HG03442 (cell line): Measurements from ENCODE around the gene AMBRA1.

Source experiments
- ATAC-seq: cut with Tn5 transposase; IDR thresholded peaks from one replicate; pipeline ENCODE4 v1.9.1; 2021; ENCODE audit warnings: mild to moderate bottlenecking, moderate library complexity; ENCODE audit not compliant: unreplicated experiment

The AMBRA1 gene

DNA sequence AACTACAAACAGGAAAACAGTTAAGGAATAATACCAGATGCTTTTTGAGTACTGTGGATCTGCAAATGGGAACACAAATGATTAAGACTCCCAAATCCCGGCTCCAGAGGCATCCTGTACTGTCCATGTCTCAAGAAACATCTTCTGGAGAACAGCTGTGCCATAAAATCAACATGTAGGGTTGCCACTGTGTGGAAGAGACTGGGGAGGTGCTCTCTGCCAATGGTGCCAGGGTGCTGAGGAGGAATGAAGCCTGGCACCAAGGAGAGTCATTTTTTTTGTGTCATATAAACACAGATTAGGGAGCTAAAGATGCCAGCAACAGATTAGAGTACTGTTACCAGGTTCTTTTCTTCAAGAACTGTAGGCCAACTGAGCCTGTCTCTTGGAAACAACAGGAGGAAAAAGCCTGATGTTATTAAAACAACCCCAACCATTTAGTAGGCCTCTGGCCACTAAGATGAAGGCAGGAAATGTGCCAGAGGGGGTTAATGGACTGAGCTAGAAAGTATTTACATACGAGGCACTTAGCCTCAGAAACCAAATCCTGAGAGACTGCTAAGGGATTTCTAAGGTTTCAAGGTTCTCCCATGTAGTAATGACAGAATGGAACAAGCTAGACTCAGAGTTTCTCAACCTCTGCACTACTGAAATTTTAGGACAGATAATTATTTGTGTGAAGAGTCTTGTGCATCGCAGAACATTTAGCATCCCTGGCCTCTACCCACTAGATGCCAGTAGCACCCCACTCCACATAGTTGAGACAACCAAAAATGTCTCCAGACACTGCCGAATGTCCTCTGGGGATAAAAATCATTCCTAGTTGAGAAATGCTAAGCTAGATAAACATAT is 147.7 kb downstream of the AMBRA1 start:
- ATAC-seq: no peak

DNA sequence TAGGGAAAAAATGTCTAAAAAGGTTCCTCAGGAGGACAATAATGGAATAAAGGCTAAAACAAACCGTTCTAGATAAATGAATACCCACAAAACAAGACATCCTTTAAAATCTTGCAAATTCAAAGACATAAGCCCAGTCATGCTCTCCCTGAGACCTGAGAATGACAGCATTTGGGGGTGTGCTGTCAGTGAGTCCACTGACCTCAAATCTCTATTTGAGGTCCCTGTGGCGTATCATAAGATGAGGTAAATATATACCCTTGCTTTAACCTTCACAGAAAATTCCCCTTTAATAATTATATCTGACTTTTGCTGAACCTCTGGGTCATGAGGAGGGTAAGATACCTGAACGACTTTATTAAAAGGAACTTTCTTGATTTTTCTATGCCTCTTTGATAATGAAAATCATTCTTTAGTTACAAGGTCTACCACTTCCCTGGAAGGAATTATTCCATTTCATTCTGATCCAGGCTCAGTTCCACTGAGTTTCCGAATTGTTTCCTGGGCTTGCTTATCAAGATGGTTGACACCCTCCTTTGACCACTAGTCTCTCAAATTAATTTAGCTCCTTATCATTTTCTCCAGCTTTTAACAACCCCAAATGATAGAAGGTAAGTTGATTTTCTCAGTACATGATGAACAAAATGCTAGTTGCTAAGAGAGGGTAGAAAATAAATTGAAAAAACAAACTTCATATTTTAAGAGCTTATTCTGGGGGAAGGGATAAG is 148.5 kb downstream of the AMBRA1 start:
- no peak for ATAC-seq

- ATAC-seq: no peak
These were observed 149.5 kb downstream of the AMBRA1 start for GRCh38 chr11:46444305-46444704.

DNA sequence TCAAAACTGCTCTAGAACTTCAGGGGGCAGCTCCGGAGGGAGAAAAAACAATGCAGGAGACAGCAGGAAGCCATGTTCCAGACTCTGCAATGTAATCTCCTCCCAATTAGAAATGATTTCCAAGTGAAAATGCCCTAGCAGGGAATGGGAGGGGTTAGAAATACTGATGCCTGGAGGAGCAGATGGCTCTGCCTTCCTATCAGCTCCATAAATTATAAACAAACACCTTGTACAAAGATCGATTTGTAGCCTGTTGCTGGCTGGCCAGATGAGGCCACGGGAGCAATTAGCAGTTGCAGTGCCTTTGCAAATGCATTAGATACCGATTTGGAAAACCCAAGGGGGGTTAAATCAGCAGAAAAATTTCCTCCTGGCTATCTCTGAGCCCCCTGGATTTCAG is 155.6 kb downstream of the AMBRA1 start:
- no peak for ATAC-seq

GRCh38 chr11:46437122-46437689 is 156.6 kb downstream of the AMBRA1 start:
- ATAC-seq: no peak

DNA sequence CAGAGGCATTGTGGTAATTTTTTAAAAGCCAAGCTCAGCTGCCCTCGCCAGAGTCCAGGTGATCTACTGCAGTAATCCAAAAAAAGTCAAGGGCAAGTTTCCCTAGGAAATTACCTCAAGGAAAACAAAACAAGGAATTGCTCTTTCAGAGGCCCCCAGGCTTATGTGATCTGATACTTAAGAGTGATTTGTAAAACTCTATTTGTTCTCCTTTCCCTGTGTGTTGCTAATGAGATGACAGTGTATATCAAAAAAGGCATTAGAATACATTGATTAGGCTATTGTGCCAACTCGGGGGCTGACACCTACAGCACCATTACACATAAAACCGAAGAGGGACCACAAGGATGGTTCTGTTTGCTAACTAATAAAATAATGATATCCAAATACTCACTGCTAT is 157.7 kb downstream of the AMBRA1 start:
- no peak for ATAC-seq

- no peak for ATAC-seq
These were observed 158.1 kb downstream of the AMBRA1 start for GRCh38 chr11:46435679-46436078.

DNA sequence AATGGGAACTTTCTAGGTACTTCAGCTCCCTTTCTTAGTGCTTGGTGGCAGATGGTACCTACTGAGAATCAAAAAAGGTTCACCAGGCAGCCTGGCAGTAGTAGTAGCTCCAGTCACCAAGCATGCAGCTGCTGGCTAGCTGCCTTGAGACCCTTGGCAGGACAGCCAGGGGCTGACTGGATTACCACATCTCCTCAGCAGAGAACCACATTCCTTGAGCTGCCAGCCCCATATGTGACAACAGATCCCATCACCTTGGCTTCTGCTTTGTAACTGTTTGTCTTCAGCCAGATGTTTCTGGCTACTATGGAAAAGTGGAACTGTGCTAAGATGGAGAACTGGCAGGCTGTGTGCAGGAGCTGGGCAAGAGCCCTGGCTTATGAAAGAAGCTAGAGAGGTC is 162.6 kb downstream of the AMBRA1 start:
- no peak for ATAC-seq

- no peak for ATAC-seq
These were observed 164.1 kb downstream of the AMBRA1 start for GRCh38 chr11:46429717-46430116.

- no peak for ATAC-seq
These were observed 166.5 kb downstream of the AMBRA1 start for GRCh38 chr11:46427364-46427763.

- no peak for ATAC-seq
These were observed 167.4 kb downstream of the AMBRA1 start for GRCh38 chr11:46426233-46426991.

DNA sequence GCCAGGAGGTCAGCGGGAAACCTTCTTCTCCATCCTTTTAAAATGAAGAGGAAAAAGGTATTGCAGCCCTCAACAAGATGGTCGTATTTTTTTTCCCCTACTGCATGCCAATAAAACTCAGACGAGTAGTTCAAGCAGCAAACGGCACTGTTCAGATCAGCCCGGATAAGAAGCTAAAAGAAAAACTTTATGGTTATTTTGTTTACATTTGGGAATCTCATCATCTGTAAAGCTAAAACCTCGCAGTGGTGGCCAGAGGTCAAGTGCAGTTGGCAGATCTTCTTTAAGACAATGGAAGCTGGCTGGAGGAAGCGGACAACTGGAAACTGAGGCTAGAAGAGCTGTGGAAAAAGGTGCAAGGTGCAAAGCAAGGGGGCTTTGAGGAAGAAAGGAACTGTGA is 171.2 kb downstream of the AMBRA1 start:
- no peak for ATAC-seq

- no peak for ATAC-seq
These were observed 172.5 kb downstream of the AMBRA1 start for GRCh38 chr11:46421257-46421880.

DNA sequence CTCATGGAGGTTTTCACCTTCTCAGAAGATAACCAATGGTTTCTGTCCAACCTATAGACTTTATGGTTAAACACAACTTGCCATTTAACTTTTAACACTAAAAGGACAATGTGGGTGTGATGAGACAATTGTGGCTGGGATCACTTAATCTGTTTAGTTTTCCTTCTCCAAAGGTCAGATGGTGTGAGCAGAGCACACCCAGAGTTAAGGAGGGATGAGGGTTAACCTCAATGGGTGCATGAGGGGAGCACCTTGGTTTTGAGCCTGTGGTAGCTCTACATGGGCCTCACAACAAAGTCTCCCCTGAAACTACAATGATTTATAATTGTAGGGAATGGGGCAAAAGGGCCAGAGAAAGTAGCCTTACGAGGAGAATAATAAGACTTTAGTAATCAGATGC is 173.3 kb downstream of the AMBRA1 start:
- no peak for ATAC-seq

- no peak for ATAC-seq
These were observed 175.1 kb downstream of the AMBRA1 start for GRCh38 chr11:46418751-46419150.

DNA sequence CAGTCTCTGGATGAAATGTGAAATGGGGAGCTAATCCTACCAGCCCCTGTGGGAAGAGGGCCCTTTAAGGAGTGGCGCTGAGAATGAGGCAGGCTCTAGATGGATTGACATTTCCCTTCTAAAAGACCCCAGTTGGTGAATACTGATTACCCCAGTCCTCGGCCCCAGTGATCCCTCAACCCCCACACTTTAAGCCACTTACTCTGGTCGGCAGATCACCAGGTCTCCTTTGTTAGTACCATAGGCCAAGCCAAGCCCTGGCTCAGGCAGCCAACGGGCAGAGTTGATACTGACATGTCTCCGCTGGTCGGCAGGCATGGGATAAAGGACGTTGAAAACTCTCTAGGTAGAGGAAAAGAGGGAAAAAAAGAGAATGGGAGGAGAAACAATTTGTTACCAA is 176.1 kb downstream of the AMBRA1 start:
- no peak for ATAC-seq

- ATAC-seq: no peak
These were observed 178.9 kb downstream of the AMBRA1 start for GRCh38 chr11:46414879-46415278.

- ATAC-seq: no peak
These were observed 179.4 kb downstream of the AMBRA1 start for GRCh38 chr11:46414466-46414796.

DNA sequence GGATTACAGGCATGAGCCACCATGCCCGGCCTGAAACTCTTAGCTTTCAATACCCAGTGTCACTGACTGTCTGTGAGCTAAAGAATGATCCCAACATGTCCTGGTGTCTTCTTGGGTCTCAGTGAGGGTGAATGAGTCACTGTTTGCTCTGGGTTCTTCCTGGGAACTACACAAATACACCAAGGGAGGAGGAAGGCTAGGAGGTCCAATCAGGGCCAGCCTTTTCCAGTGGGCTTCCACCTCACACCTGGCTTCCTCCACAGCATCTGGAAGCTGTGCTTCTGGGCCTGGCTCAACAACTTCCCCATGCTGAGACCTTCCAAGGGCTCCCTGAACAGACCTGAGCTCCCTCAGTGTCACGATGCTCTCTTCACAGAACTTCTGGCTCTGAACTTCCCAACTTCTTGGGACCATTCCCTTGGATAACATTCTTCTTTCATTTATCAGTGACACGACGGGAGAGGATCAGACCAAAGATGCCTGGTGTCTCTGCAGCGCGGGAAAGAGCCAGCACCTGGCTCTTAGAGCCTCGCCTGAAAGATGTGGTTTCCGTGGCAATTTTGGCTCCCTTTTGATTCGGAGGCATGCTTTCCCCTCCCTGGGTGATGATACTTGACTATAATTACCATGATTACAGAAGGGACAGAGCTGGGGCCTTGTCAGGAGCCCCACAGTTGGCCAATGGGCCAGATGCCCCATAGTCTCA is 179.9 kb downstream of the AMBRA1 start:
- no peak for ATAC-seq

DNA sequence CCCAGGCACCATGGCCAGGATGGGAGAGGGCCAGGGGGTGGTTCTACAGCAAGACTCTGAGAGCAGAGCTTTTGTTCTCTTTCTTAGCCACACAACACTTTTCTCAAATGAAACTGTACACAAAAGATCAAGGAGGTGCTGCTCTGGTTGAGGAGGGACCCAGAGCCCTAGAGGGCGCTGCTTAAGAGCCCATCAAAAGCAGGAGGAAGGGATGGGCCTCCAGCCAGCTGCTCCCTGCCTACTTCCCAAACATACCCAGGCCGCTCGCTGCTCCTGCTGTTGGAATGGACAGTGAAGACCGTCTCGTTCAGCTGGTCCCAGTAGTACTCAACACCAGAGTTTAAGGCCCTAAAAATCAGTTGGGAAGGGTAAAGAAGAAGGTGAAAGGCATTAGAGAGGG is 183.8 kb downstream of the AMBRA1 start:
- ATAC-seq: no peak
